Endothelial cell of umbilical vein (primary cell): Measurements from ENCODE around the gene C19orf73. TPM values are rescaled to one million over a fixed set of nuclear protein-coding genes. Genes with fewer than 3 reads are reported as not detected.
"Not testable (repeated sequence)": the region's sequence is repeated elsewhere in the genome, so short reads cannot be mapped to it uniquely, and the experiment has no call there.

Experiments used
- BruUV-seq: library from RNA; stranded (reverse); fragments of 400-500 nt; replicated peaks from 2 replicates; lab custom pipeline; 2021; lab: Mats Ljungman, UMichigan
- CTCF ChIA-PET: fragments of 300-600, 350-600 bp; sonication (Branson Sonifier 250); formaldehyde crosslinking; loops from one replicate; lab custom pipeline; 2021; ENCODE audit warnings: antibody characterized with exemption, inconsistent platforms; lab: Charles Lee
- POLR2A ChIA-PET: fragments of 300-600, 350-600 bp; sonication (Branson Sonifier 250); formaldehyde crosslinking; loops from one replicate; lab custom pipeline; 2021; ENCODE audit warnings: antibody characterized with exemption, inconsistent platforms; lab: Charles Lee
- DNase-seq: peaks from one replicate; pipeline ENCODE4 v3.0.0-alpha.2; 2011; ENCODE audit warnings: low read depth, low spot score
- FAIRE-seq: peaks from 2 replicates; lab custom pipeline; 2011; peaks lifted over from hg19 to GRCh38; lab: Jason Lieb, UNC
- H2AFZ ChIP-seq: 2 replicates; pipeline ENCODE4 v1.6.0; 2012; ENCODE audit warnings: low read depth, low read length, control low read depth, inconsistent platforms
- H3K27ac ChIP-seq: 2 replicates; pipeline ENCODE4 v1.5.1; 2011; ENCODE audit warnings: low read depth, mild to moderate bottlenecking, control low read depth, low read length, moderate library complexity; ENCODE audit not compliant: insufficient read depth
- H3K27me3 ChIP-seq, 2 experiments: 2 replicates each; pipeline versions ENCODE4 v1.6.0 to v1.6.1; 2011; ENCODE audit warnings: low read length in 2 of 2, mixed read lengths in 1 of 2; ENCODE audit not compliant: control insufficient read depth in 2 of 2, insufficient read depth in 2 of 2
- H3K36me3 ChIP-seq, 2 experiments: 2 replicates in 1 of 2; 3 replicates in 1 of 2; pipeline ENCODE4 v1.5.1; 2011; ENCODE audit warnings: low read length in 2 of 2, mild to moderate bottlenecking in 1 of 2, moderate library complexity in 1 of 2; ENCODE audit not compliant: control insufficient read depth in 2 of 2, insufficient read depth in 2 of 2; ENCODE audit errors: extremely low read depth in 1 of 2
- H3K4me1 ChIP-seq: 3 replicates; pipeline ENCODE4 v1.5.1; 2011; ENCODE audit warnings: mild to moderate bottlenecking, low read length; ENCODE audit not compliant: control insufficient read depth, insufficient read depth; ENCODE audit errors: extremely low read depth
- H3K4me2 ChIP-seq: 2 replicates; pipeline ENCODE4 v1.6.1; 2011; ENCODE audit warnings: low read length, control low read depth, mixed read lengths; ENCODE audit not compliant: insufficient read depth
- H3K4me3 ChIP-seq, 3 experiments: fragments of 200-600 bp in 1 of 3; sonication (generic), shearing (Covaris generic) in 1 of 3; replicated peaks in 1 of 3; 2 replicates each; pipeline ENCODE4 v1.5.1; 2011 to 2016; ENCODE audit warnings: control low read depth in 3 of 3, low read length in 3 of 3, mild to moderate bottlenecking in 2 of 3, inconsistent platforms in 1 of 3, low read depth in 1 of 3, moderate library complexity in 1 of 3; ENCODE audit not compliant: insufficient read depth in 1 of 3
- H3K79me2 ChIP-seq: 2 replicates; pipeline ENCODE4 v1.6.0; 2012; ENCODE audit warnings: low read length, inconsistent platforms; ENCODE audit not compliant: control insufficient read depth, insufficient read depth
- H3K9ac ChIP-seq: replicated peaks from 2 replicates; pipeline ENCODE3; 2011; ENCODE audit warnings: low read length, control low read depth; ENCODE audit not compliant: insufficient read depth; ENCODE audit errors: extremely low read depth
- H3K9me1 ChIP-seq: replicated peaks from 3 replicates; pipeline ENCODE4 v1.6.0; 2011; ENCODE audit warnings: mild to moderate bottlenecking, low read length; ENCODE audit not compliant: control insufficient read depth, insufficient read depth; ENCODE audit errors: extremely low read depth
- H3K9me3 ChIP-seq: replicated peaks from 2 replicates; pipeline ENCODE4 v1.5.1; 2012; ENCODE audit warnings: low read length, inconsistent platforms; ENCODE audit not compliant: control insufficient read depth, insufficient read depth
- H4K20me1 ChIP-seq: replicated peaks from 2 replicates; pipeline ENCODE3; 2011; ENCODE audit warnings: mild to moderate bottlenecking, low read length; ENCODE audit not compliant: control insufficient read depth, insufficient read depth; ENCODE audit errors: extremely low read depth
- CTCF ChIP-seq, 2 donors: IDR thresholded peaks; 1 replicate in 1 of 2; 2 replicates in 1 of 2; pipeline ENCODE4 v1.5.1; 2011; ENCODE audit warnings: low read length in 2 of 2, mild to moderate bottlenecking in 2 of 2, moderate library complexity in 2 of 2, control low read depth in 1 of 2, inconsistent platforms in 1 of 2, low read depth in 1 of 2; ENCODE audit not compliant: insufficient read depth in 1 of 2; ENCODE audit errors: extremely low read depth in 1 of 2
- EZH2 ChIP-seq: IDR thresholded peaks from 2 replicates; pipeline ENCODE4 v1.6.1; 2012; ENCODE audit warnings: borderline replicate concordance, low read depth, mild to moderate bottlenecking, moderate library complexity, low read length, inconsistent platforms; ENCODE audit not compliant: severe bottlenecking
- FOS ChIP-seq: IDR thresholded peaks from 2 replicates; pipeline ENCODE4 v1.6.1; 2011; ENCODE audit warnings: mild to moderate bottlenecking, low read length, moderate library complexity, borderline replicate concordance; ENCODE audit not compliant: insufficient read depth
- GATA2 ChIP-seq: IDR thresholded peaks from 2 replicates; pipeline ENCODE4 v1.7.0; 2011; ENCODE audit warnings: low read depth, mild to moderate bottlenecking, moderate library complexity, mixed read lengths, low read length; ENCODE audit not compliant: insufficient read length, insufficient read depth
- JUN ChIP-seq: IDR thresholded peaks from 2 replicates; pipeline ENCODE4 v1.6.1; 2011; ENCODE audit warnings: borderline replicate concordance, low read depth; ENCODE audit not compliant: insufficient read length, insufficient read depth
- MAX ChIP-seq: IDR thresholded peaks from 2 replicates; pipeline ENCODE4 v1.6.1; 2011; ENCODE audit not compliant: insufficient read depth, insufficient read length
- MYC ChIP-seq: IDR thresholded peaks from one replicate; pipeline ENCODE4 v1.6.1; 2011; ENCODE audit warnings: mild to moderate bottlenecking, low read depth, low read length
- POLR2A ChIP-seq: IDR thresholded peaks from 2 replicates; pipeline ENCODE4 v1.6.1; 2012; ENCODE audit warnings: low read depth, mild to moderate bottlenecking, control low read depth, low read length
- POLR2AphosphoS5 ChIP-seq: IDR thresholded peaks from 2 replicates; pipeline ENCODE4 v1.6.1; 2012; ENCODE audit warnings: low read depth, mild to moderate bottlenecking, control low read depth, low read length, moderate library complexity; ENCODE audit not compliant: insufficient read depth
- dilution Hi-C: fragments of 300-500 bp; cut with MboI; formaldehyde crosslinking; loops from one replicate; pipeline ENCODE4 v1.15.0; 2019; ENCODE audit warnings: low sequenced_read_pairs; ENCODE audit not compliant: extremely low pct_ligation_motif_present
- intact Hi-C: fragments of 100-400 bp; cut with micrococcal nuclease; formaldehyde crosslinking; loops from one replicate; pipeline ENCODE4 v1.10.0; 2022
- polyA plus RNA-seq, 4 experiments: library from polyadenylated mRNA; depleted of rRNA in 3 of 4; stranded (reverse) in 3 of 4; unstranded in 1 of 4; fragments of >200 nt; gene quantifications; 2 replicates each; pipeline versions ENCODE4 v1.2.1 to v1.2.3, GENCODE V29; 2011 to 2012; ENCODE audit warnings: missing spikeins in 1 of 4
- total RNA-seq: library from RNA; stranded (reverse); gene quantifications from 2 replicates; pipeline ENCODE4 v1.2.3, GENCODE V29; 2021

Gene C19orf73
- total and polyA plus RNA-seq, 2 donors (not counting 3 experiments of a cell fraction or from before 2014, with no cell fraction given), result 1.8 TPM; not detected in 1

GRCh38 chr19:49125025-49125731 is 6.2 kb upstream of the C19orf73 start:
- Histone ChIP-seq H3K4me1 (no peaks in the 10 kb centered on the region), H2AFZ (no peak overlapping the region), H3K4me3 (no peak overlapping the region), H3K27me3 (peaks cover 7% of the 10 kb centered on the region in 2 experiments), H3K9me3 (no peaks in the 10 kb centered on the region), H3K79me2 (no peaks in the 10 kb centered on the region), H3K36me3 (no peaks in the 10 kb centered on the region), H3K9ac (no peak overlapping the region), H3K4me2 (no peak overlapping the region), H4K20me1 (no peaks in the 10 kb centered on the region), H3K9me1 (no peaks in the 10 kb centered on the region), H3K27ac (no peak overlapping the region)
- ChIA-PET CTCF (interaction anchor here (1.0 to 1.2 kb wide), 2 partner anchors 11 to 74 kb away, joined by 3 to 4 read pairs; partner anchors contain the start of gene LIN7B), POLR2A (interaction anchor here (0.6 kb wide), 1 partner anchor 429 kb away, joined by 3 read pairs; no protein-coding TSS in a partner anchor)
- intact Hi-C loops, result loop anchor here (5.0 kb wide), 1 partner anchor 38 kb away; the partner anchor contains the start of gene SNRNP70
- no peak for TF ChIP-seq EZH2
- TF ChIP-seq MAX, result no peak
- no peak for TF ChIP-seq CTCF (IDR thresholded peaks at IDR 0.05; ENCODE audit: extremely low read depth in 1 of 2, insufficient read depth in 1 of 2, low read depth in 1 of 2, low read length in 2 of 2)
- no peak for TF ChIP-seq GATA2
- no peak for TF ChIP-seq MYC
- no peak for TF ChIP-seq FOS
- no peak for TF ChIP-seq POLR2AphosphoS5
- TF ChIP-seq JUN, result no peak
- no peak for TF ChIP-seq POLR2A
- DNase-seq (no peak), FAIRE-seq (no peak)
- dilution Hi-C loops, result no loop called here
- no TSS peak for BruUV-seq

- POLR2A ChIA-PET, H3K79me2 ChIP-seq, H4K20me1 ChIP-seq, H3K4me1 ChIP-seq, intact Hi-C loops, H3K27ac ChIP-seq, H2AFZ ChIP-seq, H3K27me3 ChIP-seq, dilution Hi-C loops, BruUV-seq, H3K4me3 ChIP-seq, FAIRE-seq, H3K9me3 ChIP-seq, H3K9ac ChIP-seq, H3K36me3 ChIP-seq, H3K9me1 ChIP-seq, H3K4me2 ChIP-seq, DNase-seq: not testable (repeated sequence)
- CTCF ChIA-PET, result interaction anchor here (0.6 to 0.7 kb wide), 2 partner anchors 25 to 62 kb away, joined by 3 to 4 read pairs; no protein-coding TSS in a partner anchor
These were observed 4.3 kb upstream of the C19orf73 start for GRCh38 chr19:49123285-49123684.
